Measurements from ENCODE around the gene GMDS.

GMDS gene

GRCh38 chr6:2026133-2026532 lies 219.3 kb downstream of the GMDS start:
- Mint-ChIP-seq H3K4me3 (no peak overlapping the region), H3K4me1 (peaks cover 15% of the 10 kb centered on the region), H3K27me3 (no peaks in the 10 kb centered on the region), H3K27ac (ENCODE audit: low read depth) (no peak overlapping the region), H3K36me3 (ENCODE audit: insufficient read depth) (peaks cover 3% of the 10 kb centered on the region), H3K9me3 (no peaks in the 10 kb centered on the region)
- no peak for ATAC-seq (replicated peaks; ENCODE audit: extremely low read depth, poor library complexity, severe bottlenecking)
- no peak for DNase-seq (ENCODE audit: low spot score in 2 of 2)

- ATAC-seq (replicated peaks; ENCODE audit: extremely low read depth, poor library complexity, severe bottlenecking) (no peak), DNase-seq (ENCODE audit: low spot score in 2 of 2) (no peak)
- Mint-ChIP-seq H3K4me3 (no peak overlapping the region), H3K27me3 (no peaks in the 10 kb centered on the region), H3K36me3 (ENCODE audit: insufficient read depth) (peaks cover 3% of the 10 kb centered on the region), H3K27ac (ENCODE audit: low read depth) (no peak overlapping the region), H3K9me3 (no peaks in the 10 kb centered on the region), H3K4me1 (peaks cover 15% of the 10 kb centered on the region)
These were observed 223.7 kb downstream of the GMDS start for GRCh38 chr6:2021713-2022125.

GRCh38 chr6:2020909-2021308 lies 224.5 kb downstream of the GMDS start:
- ATAC-seq (replicated peaks; ENCODE audit: extremely low read depth, poor library complexity, severe bottlenecking) = no peak
- no peak overlapping the region for H3K4me3 Mint-ChIP-seq
- DNase-seq (ENCODE audit: low spot score in 2 of 2) = no peak
- no peak overlapping the region for H3K27ac Mint-ChIP-seq (ENCODE audit: low read depth)
- no peaks in the 10 kb centered on the region for H3K27me3 Mint-ChIP-seq
- no peaks in the 10 kb centered on the region for H3K9me3 Mint-ChIP-seq
- peaks cover 15% of the 10 kb centered on the region for H3K4me1 Mint-ChIP-seq
- H3K36me3 Mint-ChIP-seq (ENCODE audit: insufficient read depth) = no peaks in the 10 kb centered on the region

GRCh38 chr6:2019051-2019450 lies 226.4 kb downstream of the GMDS start:
- Mint-ChIP-seq H3K27ac (ENCODE audit: low read depth) (no peak overlapping the region), H3K9me3 (peaks cover 8% of the 10 kb centered on the region), H3K4me1 (peaks cover 15% of the 10 kb centered on the region), H3K36me3 (ENCODE audit: insufficient read depth) (no peaks in the 10 kb centered on the region), H3K4me3 (no peak overlapping the region), H3K27me3 (no peaks in the 10 kb centered on the region)
- no peak for ATAC-seq (replicated peaks; ENCODE audit: extremely low read depth, poor library complexity, severe bottlenecking)
- no peak for DNase-seq (ENCODE audit: low spot score in 2 of 2)

- DNase-seq (ENCODE audit: low spot score in 2 of 2) (no peak), ATAC-seq (replicated peaks; ENCODE audit: extremely low read depth, poor library complexity, severe bottlenecking) (no peak)
- H3K9me3 Mint-ChIP-seq = peaks cover 8% of the 10 kb centered on the region
These were observed 229.4 kb downstream of the GMDS start for GRCh38 chr6:2016040-2016439.

GRCh38 chr6:2008383-2008976 lies 236.9 kb downstream of the GMDS start:
- H3K4me1 Mint-ChIP-seq = no peaks in the 10 kb centered on the region
- ATAC-seq (replicated peaks; ENCODE audit: extremely low read depth, poor library complexity, severe bottlenecking) (no peak), DNase-seq (ENCODE audit: low spot score in 2 of 2) (no peak)
- no peaks in the 10 kb centered on the region for H3K36me3 Mint-ChIP-seq (ENCODE audit: insufficient read depth)
- no peak overlapping the region for H3K27ac Mint-ChIP-seq (ENCODE audit: low read depth)
- no peak overlapping the region for H3K4me3 Mint-ChIP-seq
- no peaks in the 10 kb centered on the region for H3K9me3 Mint-ChIP-seq
- no peaks in the 10 kb centered on the region for H3K27me3 Mint-ChIP-seq

More at GRCh38 chr6:2016040-2016439, 229.4 kb downstream of the GMDS start:
- Mint-ChIP-seq H3K36me3 (ENCODE audit: insufficient read depth) (no peaks in the 10 kb centered on the region), H3K4me1 (no peaks in the 10 kb centered on the region), H3K4me3 (no peak overlapping the region), H3K27me3 (no peaks in the 10 kb centered on the region), H3K27ac (ENCODE audit: low read depth) (no peak overlapping the region)

- no peak overlapping the region for H3K4me3 Mint-ChIP-seq
- H3K27me3 Mint-ChIP-seq = no peaks in the 10 kb centered on the region
- H3K36me3 Mint-ChIP-seq (ENCODE audit: insufficient read depth) = no peaks in the 10 kb centered on the region
- H3K4me1 Mint-ChIP-seq = no peaks in the 10 kb centered on the region
- H3K27ac Mint-ChIP-seq (ENCODE audit: low read depth) = no peak overlapping the region
- no peaks in the 10 kb centered on the region for H3K9me3 Mint-ChIP-seq
- ATAC-seq (replicated peaks; ENCODE audit: extremely low read depth, poor library complexity, severe bottlenecking) = no peak
- DNase-seq (ENCODE audit: low spot score in 2 of 2) = no peak
These were observed 238.2 kb downstream of the GMDS start for GRCh38 chr6:2007165-2007564.

GRCh38 chr6:2004888-2005287 lies 240.5 kb downstream of the GMDS start:
- Mint-ChIP-seq H3K9me3 (no peaks in the 10 kb centered on the region), H3K36me3 (ENCODE audit: insufficient read depth) (no peaks in the 10 kb centered on the region), H3K27me3 (no peaks in the 10 kb centered on the region), H3K4me3 (no peak overlapping the region), H3K4me1 (no peaks in the 10 kb centered on the region), H3K27ac (ENCODE audit: low read depth) (no peak overlapping the region)
- ATAC-seq (replicated peaks; ENCODE audit: extremely low read depth, poor library complexity, severe bottlenecking) = no peak
- no peak for DNase-seq (ENCODE audit: low spot score in 2 of 2)

GRCh38 chr6:2000962-2001361 lies 244.4 kb downstream of the GMDS start:
- no peak overlapping the region for H3K27ac Mint-ChIP-seq (ENCODE audit: low read depth)
- H3K9me3 Mint-ChIP-seq = no peaks in the 10 kb centered on the region

GRCh38 chr6:1997702-1998101 lies 247.7 kb downstream of the GMDS start:
- no peak overlapping the region for H3K27ac Mint-ChIP-seq (ENCODE audit: low read depth)
- ATAC-seq (replicated peaks; ENCODE audit: extremely low read depth, poor library complexity, severe bottlenecking) = no peak
- no peak for DNase-seq (ENCODE audit: low spot score in 2 of 2)
- no peaks in the 10 kb centered on the region for H3K36me3 Mint-ChIP-seq (ENCODE audit: insufficient read depth)
- no peak overlapping the region for H3K4me3 Mint-ChIP-seq
- no peaks in the 10 kb centered on the region for H3K4me1 Mint-ChIP-seq
- no peaks in the 10 kb centered on the region for H3K9me3 Mint-ChIP-seq
- H3K27me3 Mint-ChIP-seq = no peaks in the 10 kb centered on the region

More at GRCh38 chr6:2000962-2001361, 244.4 kb downstream of the GMDS start:
- DNase-seq (ENCODE audit: low spot score in 2 of 2) (no peak), ATAC-seq (replicated peaks; ENCODE audit: extremely low read depth, poor library complexity, severe bottlenecking) (no peak)
- no peak overlapping the region for H3K4me3 Mint-ChIP-seq
- no peaks in the 10 kb centered on the region for H3K27me3 Mint-ChIP-seq
- H3K36me3 Mint-ChIP-seq (ENCODE audit: insufficient read depth) = no peaks in the 10 kb centered on the region
- H3K4me1 Mint-ChIP-seq = no peaks in the 10 kb centered on the region

GRCh38 chr6:1995636-1996035 lies 249.8 kb downstream of the GMDS start:
- no peaks in the 10 kb centered on the region for H3K4me1 Mint-ChIP-seq
- no peak overlapping the region for H3K27ac Mint-ChIP-seq (ENCODE audit: low read depth)

GRCh38 chr6:1993042-1993441 lies 252.4 kb downstream of the GMDS start:
- no peaks in the 10 kb centered on the region for H3K9me3 Mint-ChIP-seq
- no peak for DNase-seq (ENCODE audit: low spot score in 2 of 2)
- no peak overlapping the region for H3K27ac Mint-ChIP-seq (ENCODE audit: low read depth)
- H3K36me3 Mint-ChIP-seq (ENCODE audit: insufficient read depth) = no peaks in the 10 kb centered on the region
- no peak for ATAC-seq (replicated peaks; ENCODE audit: extremely low read depth, poor library complexity, severe bottlenecking)
- H3K4me1 Mint-ChIP-seq = no peaks in the 10 kb centered on the region
- H3K27me3 Mint-ChIP-seq = no peaks in the 10 kb centered on the region
- H3K4me3 Mint-ChIP-seq = no peak overlapping the region

More at GRCh38 chr6:1995636-1996035, 249.8 kb downstream of the GMDS start:
- ATAC-seq (replicated peaks; ENCODE audit: extremely low read depth, poor library complexity, severe bottlenecking) = no peak
- Mint-ChIP-seq H3K9me3 (no peaks in the 10 kb centered on the region), H3K36me3 (ENCODE audit: insufficient read depth) (no peaks in the 10 kb centered on the region), H3K27me3 (no peaks in the 10 kb centered on the region), H3K4me3 (no peak overlapping the region)
- DNase-seq (ENCODE audit: low spot score in 2 of 2) = no peak

- no peaks in the 10 kb centered on the region for H3K36me3 Mint-ChIP-seq (ENCODE audit: insufficient read depth)
- H3K27ac Mint-ChIP-seq (ENCODE audit: low read depth) = no peak overlapping the region
- DNase-seq (ENCODE audit: low spot score in 2 of 2) (no peak), ATAC-seq (replicated peaks; ENCODE audit: extremely low read depth, poor library complexity, severe bottlenecking) (no peak)
- H3K4me3 Mint-ChIP-seq = no peak overlapping the region
- no peaks in the 10 kb centered on the region for H3K9me3 Mint-ChIP-seq
- peaks cover 4% of the 10 kb centered on the region for H3K4me1 Mint-ChIP-seq
- H3K27me3 Mint-ChIP-seq = no peaks in the 10 kb centered on the region
These were observed 254.0 kb downstream of the GMDS start for GRCh38 chr6:1991332-1991878.
